ENCODE data around the gene NCLN.

GRCh38 chr19:3190921-3191805, 5.4 kb downstream of the NCLN start:
- TF ChIP-seq CTCF (IDR thresholded peaks at IDR 0.05) (no peak), POLR2A (IDR thresholded peaks at IDR 0.05) (no peak)
